Suprapubic skin (tissue), 4 donors: Measurements from ENCODE around the gene DNM3. TPM values are rescaled to one million over a fixed set of nuclear protein-coding genes. Genes with fewer than 3 reads are reported as not detected.

Source experiments
- DNase-seq, 2 donors: peaks; one replicate each; pipeline ENCODE4 v3.0.0-alpha.2; 2019; ENCODE audit warnings: low spot score in 2 of 2
- H3K27ac ChIP-seq: fragments of 200-600 bp; sonication (generic); one replicate; pipeline ENCODE4 v1.5.1; 2019
- H3K27me3 ChIP-seq: fragments of 200-600 bp; sonication (generic); one replicate; pipeline ENCODE4 v1.5.1; 2019
- H3K36me3 ChIP-seq: fragments of 200-600 bp; sonication (generic); one replicate; pipeline ENCODE4 v1.5.1; 2019
- H3K4me1 ChIP-seq: fragments of 200-600 bp; sonication (generic); one replicate; pipeline ENCODE4 v1.5.1; 2019
- H3K4me3 ChIP-seq: fragments of 200-600 bp; sonication (generic); one replicate; pipeline ENCODE4 v1.5.1; 2019; ENCODE audit warnings: mild to moderate bottlenecking
- H3K9me3 ChIP-seq: fragments of 200-600 bp; sonication (generic); one replicate; pipeline ENCODE4 v1.5.1; 2019
- CTCF ChIP-seq, 2 donors: fragments of 200-600 bp in 1 of 2; fragments of 450-650 bp in 1 of 2; sonication (generic) in 1 of 2; IDR thresholded peaks; one replicate each; pipeline ENCODE4 v1.5.1; 2016 to 2019; ENCODE audit warnings: antibody characterized with exemption in 2 of 2, mild to moderate bottlenecking in 1 of 2, moderate library complexity in 1 of 2
- EP300 ChIP-seq: sonication (generic); formaldehyde crosslinking; IDR thresholded peaks from one replicate; pipeline ENCODE4 v1.6.1; 2017; ENCODE audit warnings: antibody characterized with exemption
- POLR2A ChIP-seq, 2 donors: fragments of 450-650 bp; IDR thresholded peaks; one replicate each; pipeline ENCODE4 v1.6.1; 2017; ENCODE audit warnings: antibody characterized with exemption in 2 of 2, mild to moderate bottlenecking in 2 of 2, moderate library complexity in 2 of 2
- POLR2AphosphoS5 ChIP-seq, 3 donors: sonication (generic); formaldehyde crosslinking; IDR thresholded peaks; one replicate each; pipeline ENCODE4 v1.6.1; 2017; ENCODE audit warnings: antibody characterized with exemption in 3 of 3
- WGBS: methylation state at CpG from one replicate; pipeline ENCODE4 v1.1.5; 2018; 5-methylcytosine and 5-hydroxymethylcytosine counted together
- total RNA-seq, 4 donors: library from RNA; depleted of rRNA; stranded (reverse); fragments of >200 nt; gene quantifications; one replicate each; pipeline ENCODE4 v1.1.0, GENCODE V29; 2016

Gene DNM3
- total RNA-seq, 4 donors from 2014 or later = 1.6 to 11.7 (median 3.7) TPM

- H3K4me1 ChIP-seq = peaks cover 4% of the 10 kb centered on the region
- WGBS = 23% methylated on average over 1 of the region's 1 CpG
- H3K27me3 ChIP-seq = peaks cover 7% of the 10 kb centered on the region
- H3K9me3 ChIP-seq = no peaks in the 10 kb centered on the region
- no peak overlapping the region for H3K27ac ChIP-seq
- H3K4me3 ChIP-seq = no peak overlapping the region
- no peak for DNase-seq
- no peak for TF ChIP-seq CTCF (IDR thresholded peaks at IDR 0.05)
- no peak for TF ChIP-seq POLR2AphosphoS5 (IDR thresholded peaks at IDR 0.05)
- no peak for TF ChIP-seq POLR2A (IDR thresholded peaks at IDR 0.05)
- TF ChIP-seq EP300 = no peak
- H3K36me3 ChIP-seq = no peaks in the 10 kb centered on the region
Observed at GRCh38 chr1:172460887-172461315, 619.6 kb downstream of the DNM3 start.

Other genes starting within 250 kb of the DNM3 start
- gene MYOCOS, start 219.3 kb upstream of the DNM3 start, total RNA-seq = not detected
- 1 to 10 TPM in 2 of 4 donors, under 1 TPM in 2; 0.34 to 3.1 (median 1.2) TPM for gene MYOC, start 188.8 kb upstream of the DNM3 start, total RNA-seq
- gene VAMP4, start 99.4 kb upstream of the DNM3 start, total RNA-seq = 10 to 100 TPM in 3 of 4 donors, 1 to 10 TPM in 1; 9.3 to 23.3 (median 10.7) TPM
- gene METTL13, start 59.8 kb upstream of the DNM3 start, total RNA-seq = 10 to 100 TPM; 20.2 to 29.4 (median 23.4) TPM